A549 (cell line): ENCODE measurements around the gene SLCO3A1. TPM values are rescaled to one million over a fixed set of nuclear protein-coding genes. Genes with fewer than 3 reads are reported as not detected.

Source experiments
- ATAC-seq, 2 experiments: fragments of 200-7000 bp in 1 of 2; fragments of >200 bp in 1 of 2; cut with Nextera tagmentation in 1 of 2; cut with Tn5 transposase in 1 of 2; 3 replicates each; pipeline versions ENCODE4 v1.8.0 to v1.9.1; 2018 to 2020; ENCODE audit warnings: mild to moderate bottlenecking in 1 of 2, moderate library complexity in 1 of 2
- CTCF ChIA-PET: fragments of 300-600 bp; sonication (Branson Sonifier 250); formaldehyde crosslinking; extraction: SDS; loops from one replicate; lab custom pipeline; 2021; ENCODE audit warnings: antibody characterized with exemption, inconsistent platforms; lab: Yijun Ruan, JAX
- POLR2A ChIA-PET: fragments of 350-600 bp; formaldehyde crosslinking; extraction: SDS; loops from one replicate; lab custom pipeline; 2021; ENCODE audit warnings: antibody characterized with exemption, inconsistent platforms; lab: Yijun Ruan, JAX
- DNase-seq, 2 experiments: peaks; one replicate each; pipeline versions ENCODE4 v3.0.0 to v3.0.0-alpha.2; 2011 to 2016; ENCODE audit warnings: low read depth in 1 of 2, low spot score in 1 of 2
- FAIRE-seq: peaks from 2 replicates; lab custom pipeline; 2011; peaks lifted over from hg19 to GRCh38; lab: Jason Lieb, UNC
- H3K27ac ChIP-seq, 2 experiments: fragments of >200 bp; sonication (Bioruptor Twin); formaldehyde crosslinking; 3 replicates each; pipeline ENCODE4 v1.5.1; 2016 to 2017
- H3K4me1 ChIP-seq: fragments of >200 bp; sonication (Bioruptor Twin); formaldehyde crosslinking; 3 replicates; pipeline ENCODE4 v1.6.1; 2016
- H3K4me2 ChIP-seq: fragments of >200 bp; sonication (Bioruptor Twin); formaldehyde crosslinking; 3 replicates; pipeline ENCODE4 v1.6.1; 2016
- H3K4me3 ChIP-seq: fragments of >200 bp; sonication (Bioruptor Twin); formaldehyde crosslinking; 3 replicates; pipeline ENCODE4 v1.5.1; 2016
- H3K9me3 ChIP-seq: fragments of >200 bp; sonication (Bioruptor Twin); formaldehyde crosslinking; 3 replicates; pipeline ENCODE4 v1.6.1; 2016
- ATOH8 ChIP-seq: fragments of 250-450 bp; sonication (Bioruptor Pico); IDR thresholded peaks from 2 replicates; pipeline ENCODE4 v1.5.0; 2020; ENCODE audit warnings: low read depth, mild to moderate bottlenecking, moderate library complexity
- CBX2 ChIP-seq: fragments of 200-600 bp; sonication (generic); IDR thresholded peaks from 2 replicates; pipeline ENCODE4 v1.6.1; 2016; ENCODE audit warnings: low read depth, mild to moderate bottlenecking, borderline replicate concordance
- CEBPB ChIP-seq, 2 experiments: fragments of >200 bp in 1 of 2; sonication (Bioruptor Twin) in 1 of 2; formaldehyde crosslinking in 1 of 2; IDR thresholded peaks; 2 replicates each; pipeline ENCODE4 v1.6.1; 2012 to 2016
- CHD2 ChIP-seq: fragments of 150-350 bp; IDR thresholded peaks from 2 replicates; pipeline ENCODE4 v1.6.1; 2014; ENCODE audit warnings: low read length; ENCODE audit not compliant: partially characterized antibody
- E2F6 ChIP-seq: IDR thresholded peaks from 2 replicates; pipeline ENCODE4 v1.6.1; 2012; ENCODE audit warnings: low read depth, borderline replicate concordance
- EHF ChIP-seq: fragments of 250-450 bp; sonication (Bioruptor Pico); IDR thresholded peaks from 2 replicates; pipeline ENCODE4 v1.5.0; 2020; ENCODE audit warnings: mild to moderate bottlenecking
- FOSB ChIP-seq: fragments of 250-450 bp; sonication (Bioruptor Pico); IDR thresholded peaks from 2 replicates; pipeline ENCODE4 v1.5.0; 2020; ENCODE audit warnings: mild to moderate bottlenecking, moderate library complexity
- FOXS1 ChIP-seq: fragments of 250-450 bp; sonication (Bioruptor Pico); IDR thresholded peaks from 2 replicates; pipeline ENCODE4 v1.5.0; 2020; ENCODE audit warnings: mild to moderate bottlenecking, moderate library complexity
- HDAC2 ChIP-seq: fragments of 200-600 bp; sonication (generic); IDR thresholded peaks from 2 replicates; pipeline ENCODE4 v1.6.1; 2016
- HOXB13 ChIP-seq: fragments of 250-450 bp; sonication (Bioruptor Pico); IDR thresholded peaks from 2 replicates; pipeline ENCODE4 v1.5.0; 2020; ENCODE audit warnings: low read depth, mild to moderate bottlenecking, moderate library complexity
- HOXB5 ChIP-seq: fragments of 250-450 bp; sonication (Bioruptor Pico); IDR thresholded peaks from 2 replicates; pipeline ENCODE4 v1.5.0; 2020; ENCODE audit warnings: mild to moderate bottlenecking, moderate library complexity
- JUNB ChIP-seq: fragments of >200 bp; sonication (Bioruptor Twin); formaldehyde crosslinking; IDR thresholded peaks from 2 replicates; pipeline ENCODE4 v1.6.1; 2016
- MAX ChIP-seq: IDR thresholded peaks from 2 replicates; pipeline ENCODE4 v1.6.1; 2012
- NFE2L2 ChIP-seq: fragments of 150-350 bp; conservative IDR thresholded peaks from 2 replicates; pipeline ENCODE4 v1.6.1; 2014; ENCODE audit warnings: low read length
- NR3C1 ChIP-seq: fragments of >200 bp; sonication (Bioruptor Twin); formaldehyde crosslinking; IDR thresholded peaks from 3 replicates; pipeline ENCODE4 v1.6.1; 2017
- RAD21 ChIP-seq, 2 experiments: fragments of >200 bp in 1 of 2; sonication (Bioruptor Twin) in 1 of 2; formaldehyde crosslinking in 1 of 2; IDR thresholded peaks in 1 of 2; conservative IDR thresholded peaks in 1 of 2; 2 replicates in 1 of 2; 3 replicates in 1 of 2; pipeline ENCODE4 v1.6.1; 2012 to 2018; ENCODE audit warnings: inconsistent platforms in 1 of 2
- RNF2 ChIP-seq: fragments of 200-600 bp; sonication (generic); IDR thresholded peaks from 2 replicates; pipeline ENCODE4 v1.6.1; 2016; ENCODE audit warnings: low read depth, mild to moderate bottlenecking, antibody characterized with exemption, moderate library complexity, borderline replicate concordance
- SREBF2 ChIP-seq: fragments of 450-650 bp; IDR thresholded peaks from 2 replicates; pipeline ENCODE4 v1.6.1; 2014; ENCODE audit warnings: mild to moderate bottlenecking, moderate library complexity
- TFCP2L1 ChIP-seq: fragments of 250-450 bp; sonication (Bioruptor Pico); IDR thresholded peaks from 2 replicates; pipeline ENCODE4 v1.5.0; 2021; ENCODE audit warnings: mild to moderate bottlenecking
- ZC3H11A ChIP-seq: fragments of 450-650 bp; IDR thresholded peaks from 2 replicates; pipeline ENCODE4 v1.6.1; 2014; ENCODE audit warnings: antibody characterized with exemption, mild to moderate bottlenecking
- ZFP36 ChIP-seq: fragments of 450-650 bp; IDR thresholded peaks from 2 replicates; pipeline ENCODE4 v1.6.1; 2014; ENCODE audit warnings: borderline replicate concordance; ENCODE audit not compliant: partially characterized antibody
- WGBS: methylation state at CpG from one replicate; pipeline ENCODE4 v1.1.6; 2017; ENCODE audit errors: missing lambda C conversion rate; 5-methylcytosine and 5-hydroxymethylcytosine counted together
- polyA plus RNA-seq, 4 experiments: library from polyadenylated mRNA; depleted of rRNA in 3 of 4; stranded (reverse); fragments of >200 nt; fragmentation: RNase III in 1 of 4; extraction: RNeasy Plus Mini Kit Qiagen cat#74134 plus additional on column Dnase treatment in 1 of 4; gene quantifications; 2 replicates in 3 of 4; 3 replicates in 1 of 4; pipeline ENCODE4 v1.2.3, GENCODE V29; 2011 to 2017
- TF ChIP-seq, protein P1 (sequence below): fragments of >200 bp; sonication (Bioruptor Twin); formaldehyde crosslinking; IDR thresholded peaks from 3 replicates; pipeline ENCODE4 v1.5.1; 2016
- TF ChIP-seq, protein P2 (sequence below): fragments of >200 bp; sonication (Bioruptor Twin); formaldehyde crosslinking; IDR thresholded peaks from 3 replicates; pipeline ENCODE4 v1.6.1; 2016

Gene SLCO3A1
- polyA plus RNA-seq, 2 of the 4 experiments (the other 2 are of a cell fraction): 16.8 to 17.0 TPM

DNA sequence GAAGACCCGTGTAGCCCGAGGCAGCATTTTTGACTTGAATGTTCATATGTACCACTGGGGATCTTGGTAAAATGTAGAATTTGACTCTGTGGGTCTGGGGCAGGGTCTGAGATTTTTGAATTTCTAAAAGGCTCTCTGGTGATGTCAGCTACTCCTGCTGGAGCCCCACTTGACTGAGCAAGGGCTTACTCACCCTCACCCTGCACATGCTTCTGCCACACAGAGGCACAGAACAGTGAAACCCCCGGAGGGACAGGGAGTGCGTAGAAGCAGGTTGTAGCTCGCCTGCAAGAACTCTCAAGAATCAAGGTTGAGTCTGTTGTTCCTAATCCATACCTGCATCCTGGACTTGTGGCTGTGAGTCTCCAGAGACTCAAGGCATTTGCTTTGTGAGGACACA is 41.1 kb downstream of the SLCO3A1 start:
- FAIRE-seq (no peak), DNase-seq (no peak), ATAC-seq (no peak)
- Histone ChIP-seq H3K27ac (no peak overlapping the region), H3K9me3 (peaks cover 6% of the 10 kb centered on the region; the same call in 1 of the 3 replicates), H3K4me2 (no peak overlapping the region)
- ChIA-PET CTCF (interaction anchor here (0.6 to 3.0 kb wide), 3 partner anchors 10 to 41 kb away, joined by 3 to 10 read pairs (median 4); partner anchors contain the start of gene SLCO3A1), POLR2A (no interaction called here)
- TF ChIP-seq MAX: no peak
- no peak for TF ChIP-seq TFCP2L1 (CRISPR knock-in tag)
- TF ChIP-seq EHF (CRISPR knock-in tag): no peak
- no peak for TF ChIP-seq JUNB
- no peak for TF ChIP-seq RAD21 (conservative IDR thresholded peaks at IDR 0.05 in 1 of 2, IDR thresholded peaks at IDR 0.05 in 1 of 2)
- TF ChIP-seq CHD2: no peak
- TF ChIP-seq NR3C1: no peak
- TF ChIP-seq HDAC2: no peak
- no peak for TF ChIP-seq RNF2
- no peak for TF ChIP-seq HOXB13 (CRISPR knock-in tag)
- no peak for TF ChIP-seq FOSB (CRISPR knock-in tag)
- TF ChIP-seq E2F6: no peak
- no peak for TF ChIP-seq CEBPB (IDR thresholded peaks at IDR 0.05)
- no peak for TF ChIP-seq ZC3H11A
- TF ChIP-seq, protein P1, sequence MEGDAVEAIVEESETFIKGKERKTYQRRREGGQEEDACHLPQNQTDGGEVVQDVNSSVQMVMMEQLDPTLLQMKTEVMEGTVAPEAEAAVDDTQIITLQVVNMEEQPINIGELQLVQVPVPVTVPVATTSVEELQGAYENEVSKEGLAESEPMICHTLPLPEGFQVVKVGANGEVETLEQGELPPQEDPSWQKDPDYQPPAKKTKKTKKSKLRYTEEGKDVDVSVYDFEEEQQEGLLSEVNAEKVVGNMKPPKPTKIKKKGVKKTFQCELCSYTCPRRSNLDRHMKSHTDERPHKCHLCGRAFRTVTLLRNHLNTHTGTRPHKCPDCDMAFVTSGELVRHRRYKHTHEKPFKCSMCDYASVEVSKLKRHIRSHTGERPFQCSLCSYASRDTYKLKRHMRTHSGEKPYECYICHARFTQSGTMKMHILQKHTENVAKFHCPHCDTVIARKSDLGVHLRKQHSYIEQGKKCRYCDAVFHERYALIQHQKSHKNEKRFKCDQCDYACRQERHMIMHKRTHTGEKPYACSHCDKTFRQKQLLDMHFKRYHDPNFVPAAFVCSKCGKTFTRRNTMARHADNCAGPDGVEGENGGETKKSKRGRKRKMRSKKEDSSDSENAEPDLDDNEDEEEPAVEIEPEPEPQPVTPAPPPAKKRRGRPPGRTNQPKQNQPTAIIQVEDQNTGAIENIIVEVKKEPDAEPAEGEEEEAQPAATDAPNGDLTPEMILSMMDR: no peak
- TF ChIP-seq, all 56 proteins: peak for 0
- Histone ChIP-seq H3K4me1 (peaks cover 12% of the 10 kb centered on the region), H3K4me3 (no peak overlapping the region)
- 71% methylated on average over 5 of the region's 5 CpGs for WGBS

GRCh38 chr15:91895051-91895450 is 41.5 kb downstream of the SLCO3A1 start:
- peaks cover 6% of the 10 kb centered on the region; the same call in 1 of the 3 replicates for H3K9me3 ChIP-seq
- ChIA-PET POLR2A (no interaction called here), CTCF (interaction anchor here (0.6 to 3.0 kb wide), 6 partner anchors 10 to 182 kb away, joined by 3 to 10 read pairs (median 5); partner anchors contain the start of gene SLCO3A1)
- peaks cover 11% of the 10 kb centered on the region for H3K4me1 ChIP-seq
- DNase-seq (no peak), FAIRE-seq (no peak), ATAC-seq (no peak)
- WGBS: 88% methylated on average over 1 of the region's 1 CpG
- TF ChIP-seq FOXS1 (CRISPR knock-in tag): no peak
- no peak for TF ChIP-seq HOXB5 (CRISPR knock-in tag)
- no peak for TF ChIP-seq NR3C1
- TF ChIP-seq SREBF2: no peak
- TF ChIP-seq, protein P2, sequence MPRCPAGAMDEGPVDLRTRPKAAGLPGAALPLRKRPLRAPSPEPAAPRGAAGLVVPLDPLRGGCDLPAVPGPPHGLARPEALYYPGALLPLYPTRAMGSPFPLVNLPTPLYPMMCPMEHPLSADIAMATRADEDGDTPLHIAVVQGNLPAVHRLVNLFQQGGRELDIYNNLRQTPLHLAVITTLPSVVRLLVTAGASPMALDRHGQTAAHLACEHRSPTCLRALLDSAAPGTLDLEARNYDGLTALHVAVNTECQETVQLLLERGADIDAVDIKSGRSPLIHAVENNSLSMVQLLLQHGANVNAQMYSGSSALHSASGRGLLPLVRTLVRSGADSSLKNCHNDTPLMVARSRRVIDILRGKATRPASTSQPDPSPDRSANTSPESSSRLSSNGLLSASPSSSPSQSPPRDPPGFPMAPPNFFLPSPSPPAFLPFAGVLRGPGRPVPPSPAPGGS: no peak
- TF ChIP-seq NFE2L2: no peak
- TF ChIP-seq ZFP36: no peak
- TF ChIP-seq RAD21 (conservative IDR thresholded peaks at IDR 0.05 in 1 of 2, IDR thresholded peaks at IDR 0.05 in 1 of 2): no peak
- no peak for TF ChIP-seq ATOH8 (CRISPR knock-in tag)
- TF ChIP-seq CHD2: no peak
- TF ChIP-seq CBX2: no peak
- H3K4me2 ChIP-seq: no peak overlapping the region
- H3K4me3 ChIP-seq: no peak overlapping the region
- no peak overlapping the region for H3K27ac ChIP-seq
